Measurements from ENCODE around the gene HECA.

DNA sequence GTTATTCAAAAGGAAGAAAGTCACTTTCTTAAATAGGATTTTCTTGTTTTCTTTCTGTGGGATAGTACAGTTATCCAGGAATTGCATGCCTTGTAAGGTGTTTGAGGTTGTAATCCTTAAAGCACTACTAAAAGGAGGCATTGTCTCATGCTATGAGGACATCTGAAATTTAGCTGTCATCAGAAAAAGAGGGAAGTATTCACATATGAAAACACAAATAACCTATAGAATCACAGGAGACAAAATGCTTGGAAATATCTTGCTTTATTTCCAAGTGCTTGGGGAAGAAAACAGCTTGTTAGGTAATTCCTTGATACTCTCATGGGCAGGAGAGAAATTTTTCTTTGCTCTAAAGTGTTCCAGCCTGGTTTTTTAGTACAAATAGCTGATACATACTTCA lies 40.1 kb downstream of the HECA start:
- no peak for TF ChIP-seq SUZ12 (IDR thresholded peaks at IDR 0.05; ENCODE audit: extremely low read depth, insufficient read depth, insufficient read length)
- no peak for TF ChIP-seq ZNF274 (IDR thresholded peaks at IDR 0.05; ENCODE audit: low read depth, low read length)
- no peak for TF ChIP-seq YY1 (IDR thresholded peaks at IDR 0.05; ENCODE audit: insufficient read depth, insufficient read length)

Measured in NT2/D1 (cell line).